Type B pancreatic cell (in vitro differentiated cells): ENCODE measurements around the gene MATCAP1. TPM values are rescaled to one million over a fixed set of nuclear protein-coding genes. Genes with fewer than 3 reads are reported as not detected.

Experiments used
- DNase-seq: peaks from one replicate; pipeline ENCODE4 v3.0.0; 2021; ENCODE audit warnings: mixed read lengths; ENCODE audit not compliant: unreplicated experiment; ENCODE audit errors: extremely low spot score
- H3K27ac Mint-ChIP-seq: 2 replicates; pipeline ENCODE4 v1.8.0; 2021; ENCODE audit warnings: mild to moderate bottlenecking, mixed read lengths
- H3K27me3 Mint-ChIP-seq: 2 replicates; pipeline ENCODE4 v1.8.0; 2021; ENCODE audit warnings: mixed read lengths
- H3K36me3 Mint-ChIP-seq: 2 replicates; pipeline ENCODE4 v1.8.0; 2021; ENCODE audit warnings: mixed read lengths
- H3K4me1 Mint-ChIP-seq: one replicate; pipeline ENCODE4 v1.8.0; 2021; ENCODE audit warnings: mixed read lengths; ENCODE audit not compliant: unreplicated experiment
- H3K4me3 Mint-ChIP-seq: 2 replicates; pipeline ENCODE4 v1.8.0; 2021; ENCODE audit warnings: mild to moderate bottlenecking, mixed read lengths
- H3K9me3 Mint-ChIP-seq: 2 replicates; pipeline ENCODE4 v1.8.0; 2021; ENCODE audit warnings: mixed read lengths
- CTCF ChIP-seq: fragments of 200-600 bp; sonication (generic); conservative IDR thresholded peaks from 2 replicates; pipeline ENCODE4 v1.5.0; 2021; ENCODE audit warnings: antibody characterized with exemption, mild to moderate bottlenecking
- total RNA-seq: library from RNA; stranded (reverse); gene quantifications from 2 replicates; pipeline ENCODE4 v1.2.1, GENCODE V29; 2021; ENCODE audit warnings: low replicate concordance

MATCAP1 gene
- total RNA-seq, 1 donor from 2014 or later, result 77.8 TPM

- DNase-seq, result no peak
- Mint-ChIP-seq H3K4me3 (peak overlapping the region; percentile 37), H3K36me3 (peaks cover 16% of the 10 kb centered on the region), H3K4me1 (no peaks in the 10 kb centered on the region), H3K9me3 (no peaks in the 10 kb centered on the region), H3K27me3 (peaks cover 41% of the 10 kb centered on the region), H3K27ac (no peak overlapping the region)
- TF ChIP-seq CTCF, result no peak
Measured at GRCh38 chr16:67149276-67150046, 34.3 kb downstream of the MATCAP1 start.

- Mint-ChIP-seq H3K27ac (no peak overlapping the region), H3K36me3 (peaks cover 20% of the 10 kb centered on the region), H3K4me3 (peak overlapping the region; percentile 37), H3K9me3 (no peaks in the 10 kb centered on the region), H3K27me3 (peaks cover 34% of the 10 kb centered on the region), H3K4me1 (no peaks in the 10 kb centered on the region)
- no peak for DNase-seq
- TF ChIP-seq CTCF, result no peak
Measured at GRCh38 chr16:67148656-67149275, 35.0 kb downstream of the MATCAP1 start.

DNA sequence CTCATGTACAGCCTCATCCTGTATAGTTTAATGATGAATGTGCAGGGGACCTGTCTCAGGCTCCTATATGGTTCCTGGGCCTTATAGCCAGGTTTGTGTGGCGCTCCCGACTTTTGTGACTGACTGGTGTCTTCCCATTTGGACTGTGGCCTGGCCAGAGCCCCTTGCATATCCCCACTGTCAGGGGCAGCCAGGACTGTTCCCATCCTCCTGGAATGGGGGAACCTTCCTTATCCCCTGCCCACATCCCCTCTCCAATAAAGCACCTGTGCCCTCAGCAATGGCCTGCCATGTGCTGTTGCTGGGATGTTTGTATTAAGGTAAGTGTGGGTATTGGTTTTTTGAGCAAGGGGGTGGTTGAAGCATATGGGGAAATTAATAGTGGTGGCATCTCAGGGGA, 35.5 kb downstream of the MATCAP1 start:
- DNase-seq, result no peak
- peaks cover 23% of the 10 kb centered on the region for H3K36me3 Mint-ChIP-seq
- no peak for TF ChIP-seq CTCF
- no peaks in the 10 kb centered on the region for H3K4me1 Mint-ChIP-seq
- H3K27ac Mint-ChIP-seq, result no peak overlapping the region
- peak overlapping the region; percentile 37 for H3K4me3 Mint-ChIP-seq
- peaks cover 29% of the 10 kb centered on the region for H3K27me3 Mint-ChIP-seq
- H3K9me3 Mint-ChIP-seq, result no peaks in the 10 kb centered on the region

GRCh38 chr16:67147437-67148140, 36.2 kb downstream of the MATCAP1 start:
- peaks cover 23% of the 10 kb centered on the region for H3K36me3 Mint-ChIP-seq
- H3K27me3 Mint-ChIP-seq, result peaks cover 22% of the 10 kb centered on the region
- H3K4me1 Mint-ChIP-seq, result no peaks in the 10 kb centered on the region
- DNase-seq, result no peak
- TF ChIP-seq CTCF, result no peak
- no peak overlapping the region for H3K27ac Mint-ChIP-seq
- no peaks in the 10 kb centered on the region for H3K9me3 Mint-ChIP-seq
- H3K4me3 Mint-ChIP-seq, result no peak overlapping the region

GRCh38 chr16:67146523-67147357, 37.0 kb downstream of the MATCAP1 start:
- H3K27me3 Mint-ChIP-seq, result peaks cover 16% of the 10 kb centered on the region
- peaks cover 23% of the 10 kb centered on the region for H3K36me3 Mint-ChIP-seq
- H3K4me1 Mint-ChIP-seq, result no peaks in the 10 kb centered on the region
- no peak for TF ChIP-seq CTCF
- H3K9me3 Mint-ChIP-seq, result no peaks in the 10 kb centered on the region
- H3K27ac Mint-ChIP-seq, result no peak overlapping the region
- no peak overlapping the region for H3K4me3 Mint-ChIP-seq
- DNase-seq, result no peak
